Stimulated activated CD8-positive, alpha-beta memory T cell treated with anti-CD3 and anti-CD28 coated beads, Interleukin-7, amount 100 ng/mL, for 24 hours (primary cell): Measurements from ENCODE around the gene SAMD4A.

Source experiments
- DNase-seq: peaks from one replicate; pipeline ENCODE4 v3.0.0-alpha.2; 2020; ENCODE audit warnings: low read depth

The SAMD4A gene

GRCh38 chr14:54632452-54632851 is 65.5 kb downstream of the SAMD4A start:
- DNase-seq: no peak

- DNase-seq: no peak
Observed at GRCh38 chr14:54633076-54633475, 66.1 kb downstream of the SAMD4A start.

- no peak for DNase-seq
Observed at GRCh38 chr14:54637270-54638134, 70.6 kb downstream of the SAMD4A start.

- no peak for DNase-seq
Observed at GRCh38 chr14:54638135-54638446, 71.2 kb downstream of the SAMD4A start.

- no peak for DNase-seq
Observed at GRCh38 chr14:54639611-54640010, 72.7 kb downstream of the SAMD4A start.

GRCh38 chr14:54640506-54640905 is 73.6 kb downstream of the SAMD4A start:
- DNase-seq: no peak

- DNase-seq: no peak
Observed at GRCh38 chr14:54642121-54642520, 75.2 kb downstream of the SAMD4A start.

- DNase-seq: no peak
Observed at GRCh38 chr14:54642801-54643695, 76.1 kb downstream of the SAMD4A start.

- DNase-seq: no peak
Observed at GRCh38 chr14:54643696-54644176, 76.8 kb downstream of the SAMD4A start.

GRCh38 chr14:54645639-54646038 is 78.7 kb downstream of the SAMD4A start:
- DNase-seq: no peak

- DNase-seq: no peak
Observed at GRCh38 chr14:54646626-54647025, 79.7 kb downstream of the SAMD4A start.

GRCh38 chr14:54647378-54647777 is 80.5 kb downstream of the SAMD4A start:
- DNase-seq: no peak

- DNase-seq: no peak
Observed at GRCh38 chr14:54649056-54649455, 82.1 kb downstream of the SAMD4A start.

- no peak for DNase-seq
Observed at GRCh38 chr14:54650331-54650958, 83.5 kb downstream of the SAMD4A start.

GRCh38 chr14:54650959-54651351 is 84.0 kb downstream of the SAMD4A start:
- no peak for DNase-seq

GRCh38 chr14:54651649-54652048 is 84.7 kb downstream of the SAMD4A start:
- no peak for DNase-seq

GRCh38 chr14:54652188-54652587 is 85.3 kb downstream of the SAMD4A start:
- no peak for DNase-seq

GRCh38 chr14:54652605-54653052 is 85.7 kb downstream of the SAMD4A start:
- DNase-seq: no peak

- no peak for DNase-seq
Observed at GRCh38 chr14:54653712-54654469, 87.0 kb downstream of the SAMD4A start.

- DNase-seq: no peak
Observed at GRCh38 chr14:54654605-54655004, 87.7 kb downstream of the SAMD4A start.

- no peak for DNase-seq
Observed at GRCh38 chr14:54658836-54659235, 91.9 kb downstream of the SAMD4A start.

- DNase-seq: no peak
Observed at GRCh38 chr14:54659365-54659764, 92.4 kb downstream of the SAMD4A start.
